ENCODE data around the gene MEDAG. TPM values are rescaled to one million over a fixed set of nuclear protein-coding genes. Genes with fewer than 3 reads are reported as not detected.

The MEDAG gene
- total RNA-seq, 8 experiments from 2014 or later = 0.14 to 6.8 (median 0.19) TPM; not detected in 5

GRCh38 chr13:30934803-30935202 is 28.7 kb downstream of the MEDAG start:
- in situ Hi-C loops (cut with MboI; ENCODE audit: low pct_unique_long_range_greater_than_20kb in 2 of 9, low sequenced_read_pairs in 9 of 9, unreplicated experiment in 9 of 9) = no loop called here
- ATAC-seq (replicated peaks in 6 of 8) = no peak
- H3K4me3 ChIP-seq = no peak overlapping the region
- no peak overlapping the region for H3K27ac ChIP-seq
- 0 to 80% (median 80%) methylated on average over 1 to 2 of the region's 3 CpGs; no CpG with 5 or more reads in 7 of the 10 experiments for WGBS, 10 experiments
- peaks cover 15% of the 10 kb centered on the region in 2 donors for H3K4me1 ChIP-seq (replicated peaks in 1 of 2)

DNA sequence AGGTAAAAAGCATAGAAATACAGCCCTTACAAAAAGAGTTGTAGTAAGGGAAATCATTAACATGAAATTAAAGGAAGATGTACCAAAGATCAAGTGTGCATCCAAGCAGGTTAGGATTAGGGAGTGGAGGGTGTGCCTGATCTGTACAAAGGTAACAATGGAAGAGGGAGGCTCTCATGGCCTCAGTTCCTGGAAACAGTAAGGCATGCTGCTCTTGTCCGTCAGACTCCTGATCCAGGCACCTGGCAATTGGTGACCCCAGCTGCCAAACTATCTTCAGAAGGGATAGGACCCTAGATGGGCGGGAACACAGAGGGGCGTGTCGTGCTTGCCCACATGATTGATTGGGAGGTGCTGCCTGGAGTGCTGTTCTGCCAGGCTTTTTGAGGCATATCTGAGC is 30.9 kb downstream of the MEDAG start:
- no peak overlapping the region for H3K4me3 ChIP-seq
- in situ Hi-C loops (cut with MboI; ENCODE audit: low pct_unique_long_range_greater_than_20kb in 2 of 9, low sequenced_read_pairs in 9 of 9, unreplicated experiment in 9 of 9) = no loop called here
- no peak for ATAC-seq (replicated peaks in 6 of 8)
- 0 to 100% (median 67%) methylated on average over 1 to 3 of the region's 4 CpGs; no CpG with 5 or more reads in 5 of the 10 experiments for WGBS, 10 experiments
- no peak overlapping the region for H3K27ac ChIP-seq
- H3K4me1 ChIP-seq (replicated peaks in 1 of 2) = peaks cover 14% of the 10 kb centered on the region in 2 donors

DNA sequence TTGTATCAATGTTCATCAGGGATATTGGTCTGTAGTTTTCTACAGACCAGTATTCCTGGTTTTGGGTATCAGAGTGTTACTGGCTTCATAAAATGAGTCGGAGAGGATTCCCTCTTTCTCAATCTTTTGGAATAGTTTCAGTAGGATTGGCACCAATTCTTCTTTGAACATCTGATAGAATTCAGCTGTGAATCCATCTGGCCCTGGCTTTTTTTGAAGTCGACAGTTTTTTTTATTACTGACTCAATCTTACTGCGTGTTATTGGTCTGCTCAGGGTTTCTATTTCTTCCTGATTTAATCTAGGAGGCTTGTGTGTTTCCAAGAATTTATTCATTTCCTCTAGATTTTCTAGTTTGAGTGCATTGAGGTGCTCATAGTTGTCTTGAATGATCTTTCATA is 37.8 kb downstream of the MEDAG start:
- no peak overlapping the region for H3K4me3 ChIP-seq
- no peak for ATAC-seq (replicated peaks in 6 of 8)
- in situ Hi-C loops (cut with MboI; ENCODE audit: low pct_unique_long_range_greater_than_20kb in 2 of 9, low sequenced_read_pairs in 9 of 9, unreplicated experiment in 9 of 9) = no loop called here
- 0 to 92% (median 75%) methylated on average over 2 to 3 of the region's 3 CpGs; no CpG with 5 or more reads in 1 of the 10 experiments for WGBS, 10 experiments
- H3K27ac ChIP-seq = no peak overlapping the region
- H3K4me1 ChIP-seq (replicated peaks in 1 of 2) = no peaks in the 10 kb centered on the region

DNA sequence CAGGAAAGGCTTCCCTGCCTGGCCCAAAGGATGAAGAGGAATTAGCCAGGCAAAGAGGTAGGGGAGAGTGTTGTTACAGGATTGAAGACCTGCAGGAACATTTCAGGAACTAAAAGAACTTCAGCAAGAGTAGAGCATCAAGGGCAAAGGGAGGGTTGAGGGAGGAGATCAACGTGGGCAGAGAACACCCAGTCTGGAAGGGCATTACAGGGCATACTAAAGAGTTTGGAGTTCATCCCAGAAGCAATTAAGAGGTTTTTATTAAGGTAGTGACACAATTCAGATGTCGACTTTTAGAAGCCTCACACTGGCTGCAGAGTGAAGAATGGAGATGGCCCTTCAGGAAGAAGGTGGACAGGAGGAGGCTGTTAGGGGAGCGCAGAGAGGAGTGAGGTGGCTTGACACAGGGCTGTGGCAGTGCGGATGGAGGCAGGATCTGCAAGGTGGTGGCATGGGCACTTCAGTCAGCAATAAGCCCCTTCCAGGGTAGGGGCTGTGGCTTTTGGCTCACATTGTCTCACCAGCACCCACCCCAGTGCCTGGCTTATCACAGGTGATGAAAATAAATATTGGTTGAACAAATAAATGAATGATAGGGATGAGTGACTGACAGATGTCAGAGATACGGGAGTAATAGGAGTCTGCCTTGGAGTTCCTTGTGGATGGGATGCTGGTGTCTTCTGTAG is 51.3 kb downstream of the MEDAG start:
- no peak overlapping the region for H3K27ac ChIP-seq
- in situ Hi-C loops (cut with MboI; ENCODE audit: low pct_unique_long_range_greater_than_20kb in 2 of 9, low sequenced_read_pairs in 9 of 9, unreplicated experiment in 9 of 9) = no loop called here
- WGBS, 10 experiments = 12 to 100% (median 80%) methylated on average over 1 to 5 of the region's 5 CpGs; no CpG with 5 or more reads in 1 of the 10 experiments
- no peaks in the 10 kb centered on the region for H3K4me1 ChIP-seq (replicated peaks in 1 of 2)
- H3K4me3 ChIP-seq = no peak overlapping the region
- ATAC-seq (replicated peaks in 6 of 8) = no peak

GRCh38 chr13:30959678-30960077 is 53.6 kb downstream of the MEDAG start:
- ATAC-seq (replicated peaks in 6 of 8) = no peak
- in situ Hi-C loops (cut with MboI; ENCODE audit: low pct_unique_long_range_greater_than_20kb in 2 of 9, low sequenced_read_pairs in 9 of 9, unreplicated experiment in 9 of 9) = no loop called here

GRCh38 chr13:30963791-30964190 is 57.7 kb downstream of the MEDAG start:
- in situ Hi-C loops (cut with MboI; ENCODE audit: low pct_unique_long_range_greater_than_20kb in 2 of 9, low sequenced_read_pairs in 9 of 9, unreplicated experiment in 9 of 9) = no loop called here
- no peak overlapping the region for H3K27ac ChIP-seq
- H3K4me1 ChIP-seq (replicated peaks in 1 of 2) = no peaks in the 10 kb centered on the region
- no peak overlapping the region for H3K4me3 ChIP-seq
- peak in 3 of 8 experiments; percentile 86 to 100 (median 100) for ATAC-seq (replicated peaks in 6 of 8)
- WGBS, 10 experiments = 0 to 85% (median 64%) methylated on average over 1 to 3 of the region's 5 CpGs; no CpG with 5 or more reads in 2 of the 10 experiments

More at GRCh38 chr13:30959678-30960077, 53.6 kb downstream of the MEDAG start:
- H3K4me3 ChIP-seq = no peak overlapping the region
- no peak overlapping the region for H3K27ac ChIP-seq
- no peaks in the 10 kb centered on the region for H3K4me1 ChIP-seq (replicated peaks in 1 of 2)
- 0 to 100% (median 58%) methylated on average over 1 of the region's 1 CpG for WGBS, 10 experiments

GRCh38 chr13:30965380-30965779 is 59.3 kb downstream of the MEDAG start:
- Histone ChIP-seq H3K4me1 (replicated peaks in 1 of 2) (peaks cover 0 to 3% of the 10 kb centered on the region in 2 donors), H3K27ac (no peak overlapping the region), H3K4me3 (no peak overlapping the region)
- peak in 2 of 8 experiments; percentile 17 to 68 for ATAC-seq (replicated peaks in 6 of 8)
- in situ Hi-C loops (cut with MboI; ENCODE audit: low pct_unique_long_range_greater_than_20kb in 2 of 9, low sequenced_read_pairs in 9 of 9, unreplicated experiment in 9 of 9) = no loop called here
- WGBS, 10 experiments = 25 to 100% (median 93%) methylated on average over 1 of the region's 1 CpG; no CpG with 5 or more reads in 4 of the 10 experiments

GRCh38 chr13:30966101-30966500 is 60.0 kb downstream of the MEDAG start:
- 17 to 100% (median 67%) methylated on average over 1 to 3 of the region's 3 CpGs; no CpG with 5 or more reads in 2 of the 10 experiments for WGBS, 10 experiments
- in situ Hi-C loops (cut with MboI; ENCODE audit: low pct_unique_long_range_greater_than_20kb in 2 of 9, low sequenced_read_pairs in 9 of 9, unreplicated experiment in 9 of 9) = no loop called here

GRCh38 chr13:30968846-30969245 is 62.8 kb downstream of the MEDAG start:
- H3K4me3 ChIP-seq = no peak overlapping the region
- H3K4me1 ChIP-seq (replicated peaks in 1 of 2) = peaks cover 0 to 3% of the 10 kb centered on the region in 2 donors
- no peak for ATAC-seq (replicated peaks in 6 of 8)
- H3K27ac ChIP-seq = no peak overlapping the region
- 20 to 100% (median 88%) methylated on average over 1 to 2 of the region's 2 CpGs; no CpG with 5 or more reads in 2 of the 10 experiments for WGBS, 10 experiments
- in situ Hi-C loops (cut with MboI; ENCODE audit: low pct_unique_long_range_greater_than_20kb in 2 of 9, low sequenced_read_pairs in 9 of 9, unreplicated experiment in 9 of 9) = no loop called here

More at GRCh38 chr13:30966101-30966500, 60.0 kb downstream of the MEDAG start:
- H3K4me1 ChIP-seq (replicated peaks in 1 of 2) = peaks cover 0 to 3% of the 10 kb centered on the region in 2 donors
- no peak overlapping the region for H3K27ac ChIP-seq
- H3K4me3 ChIP-seq = no peak overlapping the region
- ATAC-seq (replicated peaks in 6 of 8) = no peak

DNA sequence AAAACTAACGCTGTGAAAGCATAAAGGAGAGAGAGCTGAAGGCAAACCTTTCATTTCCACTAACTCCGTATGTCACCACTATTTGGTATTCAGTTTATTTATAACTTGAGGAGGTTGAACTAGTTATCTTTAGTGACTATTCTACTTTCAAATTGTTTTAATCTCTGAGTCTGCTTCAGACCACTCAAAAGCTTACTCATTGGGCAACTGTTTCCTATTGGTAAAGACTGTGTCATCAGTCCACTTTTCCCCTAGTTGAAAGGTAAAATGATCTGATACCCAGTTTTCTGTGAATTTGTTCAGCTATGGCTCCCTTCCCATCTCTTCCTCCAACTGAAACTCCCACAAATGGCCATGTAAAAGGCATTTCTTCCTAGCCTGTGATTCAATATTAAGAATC is 65.5 kb downstream of the MEDAG start:
- no peak for ATAC-seq (replicated peaks in 6 of 8)
- Histone ChIP-seq H3K4me3 (no peak overlapping the region), H3K4me1 (replicated peaks in 1 of 2) (peaks cover 6 to 8% of the 10 kb centered on the region in 2 donors), H3K27ac (no peak overlapping the region)
- in situ Hi-C loops (cut with MboI; ENCODE audit: low pct_unique_long_range_greater_than_20kb in 2 of 9, low sequenced_read_pairs in 9 of 9, unreplicated experiment in 9 of 9) = no loop called here
- WGBS, 10 experiments = 4 to 100% (median 79%) methylated on average over 1 to 2 of the region's 2 CpGs; no CpG with 5 or more reads in 3 of the 10 experiments

DNA sequence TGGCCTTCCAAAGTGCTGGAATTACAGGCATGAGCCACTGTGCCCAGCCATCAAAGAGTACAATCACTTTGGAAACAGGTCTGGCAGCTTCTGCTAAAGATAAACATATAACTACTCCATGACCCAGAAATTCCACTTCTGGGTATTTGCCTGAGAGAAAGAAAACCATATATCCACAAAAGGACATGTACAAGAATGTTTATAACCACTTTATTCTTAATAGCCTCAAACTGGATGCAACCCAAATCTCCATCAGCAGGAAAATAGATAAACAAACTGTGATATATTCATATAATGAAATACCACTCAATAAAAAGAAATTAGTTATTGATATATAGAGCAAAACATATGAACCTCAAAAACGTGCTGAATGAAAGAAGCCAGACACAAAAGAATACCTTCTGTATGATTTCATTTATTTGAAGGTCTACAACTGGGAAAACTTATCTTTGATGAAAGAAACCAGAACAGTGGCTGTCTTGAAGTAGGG is 66.9 kb downstream of the MEDAG start:
- Histone ChIP-seq H3K4me3 (no peak overlapping the region), H3K27ac (no peak overlapping the region), H3K4me1 (replicated peaks in 1 of 2) (peaks cover 16 to 17% of the 10 kb centered on the region in 2 donors)
- peak in 1 of 8 experiments; percentile 22 for ATAC-seq (replicated peaks in 6 of 8)
- in situ Hi-C loops (cut with MboI; ENCODE audit: low pct_unique_long_range_greater_than_20kb in 2 of 9, low sequenced_read_pairs in 9 of 9, unreplicated experiment in 9 of 9) = no loop called here
- WGBS, 10 experiments = 0 to 38% (median 0%) methylated on average over 1 of the region's 1 CpG; no CpG with 5 or more reads in 1 of the 10 experiments

GRCh38 chr13:30974350-30974749 is 68.3 kb downstream of the MEDAG start:
- in situ Hi-C loops (cut with MboI; ENCODE audit: low pct_unique_long_range_greater_than_20kb in 2 of 9, low sequenced_read_pairs in 9 of 9, unreplicated experiment in 9 of 9) = no loop called here
- ATAC-seq (replicated peaks in 6 of 8) = no peak

More at GRCh38 chr13:30974350-30974749, 68.3 kb downstream of the MEDAG start:
- Histone ChIP-seq H3K4me3 (no peak overlapping the region), H3K4me1 (replicated peaks in 1 of 2) (peaks cover 19 to 26% of the 10 kb centered on the region in 2 donors), H3K27ac (no peak overlapping the region)
- WGBS, 10 experiments = 0 to 56% (median 45%) methylated on average over 1 to 2 of the region's 2 CpGs; no CpG with 5 or more reads in 2 of the 10 experiments
